OCI-LY3 (cell line): ENCODE results near the gene GLP1R.

Experiments
- EZH2phosphoT487 ChIP-seq: fragments of 200-600 bp; shearing (Covaris generic); IDR thresholded peaks from 2 replicates; pipeline ENCODE4 v1.6.1; 2018; ENCODE audit warnings: antibody characterized with exemption, mixed run types, low read depth
- TF ChIP-seq, protein P1 (sequence below): fragments of 200-600, 300-600 bp; sonication (generic); IDR thresholded peaks from 2 replicates; pipeline ENCODE4 v1.5.1; 2014; ENCODE audit warnings: antibody characterized with exemption, low read length, low read depth

DNA sequence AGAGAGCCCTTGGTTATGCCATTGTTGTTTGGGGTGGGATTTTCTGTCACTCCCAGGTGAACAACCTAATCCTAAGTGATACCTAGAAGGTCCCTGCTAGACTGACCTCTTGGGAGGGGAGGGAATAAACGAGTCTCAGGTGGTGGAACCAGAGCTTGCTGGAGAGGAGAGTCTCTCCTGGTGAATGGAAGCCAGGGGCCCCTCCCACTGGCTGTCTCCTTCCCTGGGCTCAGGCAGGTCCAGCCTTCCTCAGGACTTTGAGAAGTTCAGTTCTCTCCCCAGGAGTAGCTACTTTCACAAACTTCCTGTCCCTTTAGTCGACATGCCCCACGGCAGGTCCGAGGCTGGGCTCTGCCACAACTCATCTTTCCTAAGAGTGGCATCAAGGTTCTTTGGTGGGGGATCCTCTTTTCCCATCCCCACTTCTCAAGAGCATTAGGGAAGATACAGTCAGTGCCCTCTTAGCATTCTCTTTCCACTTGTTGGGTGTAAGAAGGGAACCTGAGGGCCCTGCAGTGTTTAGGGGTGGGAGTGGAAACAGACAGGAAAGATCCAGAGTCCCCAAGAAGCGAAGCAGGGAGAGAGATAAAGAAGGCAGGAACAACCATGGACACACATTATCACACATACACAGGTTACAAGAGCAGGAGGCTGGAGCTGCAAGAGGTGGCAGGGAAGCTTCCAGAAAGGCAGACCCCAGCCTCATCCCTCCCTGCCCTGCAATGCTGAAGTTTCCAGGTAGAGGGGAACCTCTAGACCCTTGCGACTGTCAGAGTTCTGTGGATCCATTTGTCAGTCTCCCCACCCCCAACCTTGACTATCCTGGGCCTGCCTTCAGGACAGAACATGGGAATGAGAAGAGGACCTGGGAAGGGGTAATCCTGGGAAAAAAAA is 900 bp upstream of the GLP1R start:
- TF ChIP-seq, protein P1, sequence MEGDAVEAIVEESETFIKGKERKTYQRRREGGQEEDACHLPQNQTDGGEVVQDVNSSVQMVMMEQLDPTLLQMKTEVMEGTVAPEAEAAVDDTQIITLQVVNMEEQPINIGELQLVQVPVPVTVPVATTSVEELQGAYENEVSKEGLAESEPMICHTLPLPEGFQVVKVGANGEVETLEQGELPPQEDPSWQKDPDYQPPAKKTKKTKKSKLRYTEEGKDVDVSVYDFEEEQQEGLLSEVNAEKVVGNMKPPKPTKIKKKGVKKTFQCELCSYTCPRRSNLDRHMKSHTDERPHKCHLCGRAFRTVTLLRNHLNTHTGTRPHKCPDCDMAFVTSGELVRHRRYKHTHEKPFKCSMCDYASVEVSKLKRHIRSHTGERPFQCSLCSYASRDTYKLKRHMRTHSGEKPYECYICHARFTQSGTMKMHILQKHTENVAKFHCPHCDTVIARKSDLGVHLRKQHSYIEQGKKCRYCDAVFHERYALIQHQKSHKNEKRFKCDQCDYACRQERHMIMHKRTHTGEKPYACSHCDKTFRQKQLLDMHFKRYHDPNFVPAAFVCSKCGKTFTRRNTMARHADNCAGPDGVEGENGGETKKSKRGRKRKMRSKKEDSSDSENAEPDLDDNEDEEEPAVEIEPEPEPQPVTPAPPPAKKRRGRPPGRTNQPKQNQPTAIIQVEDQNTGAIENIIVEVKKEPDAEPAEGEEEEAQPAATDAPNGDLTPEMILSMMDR = no peak
- no peak for TF ChIP-seq EZH2phosphoT487
